Endothelial cell of umbilical vein (primary cell): ENCODE data around the gene DLG1. TPM values are rescaled to one million over a fixed set of nuclear protein-coding genes. Genes with fewer than 3 reads are reported as not detected.
A peak's percentile ranks its signal among the peaks of the same experiment; 100 is the strongest.

Experiments used
- BruUV-seq: library from RNA; stranded (reverse); fragments of 400-500 nt; replicated peaks from 2 replicates; lab custom pipeline; 2021; lab: Mats Ljungman, UMichigan
- CTCF ChIA-PET: fragments of 300-600, 350-600 bp; sonication (Branson Sonifier 250); formaldehyde crosslinking; loops from one replicate; lab custom pipeline; 2021; ENCODE audit warnings: antibody characterized with exemption, inconsistent platforms; lab: Charles Lee
- POLR2A ChIA-PET: fragments of 300-600, 350-600 bp; sonication (Branson Sonifier 250); formaldehyde crosslinking; loops from one replicate; lab custom pipeline; 2021; ENCODE audit warnings: antibody characterized with exemption, inconsistent platforms; lab: Charles Lee
- DNase-seq: peaks from one replicate; pipeline ENCODE4 v3.0.0-alpha.2; 2011; ENCODE audit warnings: low read depth, low spot score
- FAIRE-seq: peaks from 2 replicates; lab custom pipeline; 2011; peaks lifted over from hg19 to GRCh38; lab: Jason Lieb, UNC
- H2AFZ ChIP-seq: 2 replicates; pipeline ENCODE4 v1.6.0; 2012; ENCODE audit warnings: low read depth, low read length, control low read depth, inconsistent platforms
- H3K27ac ChIP-seq: 2 replicates; pipeline ENCODE4 v1.5.1; 2011; ENCODE audit warnings: low read depth, mild to moderate bottlenecking, control low read depth, low read length, moderate library complexity; ENCODE audit not compliant: insufficient read depth
- H3K27me3 ChIP-seq, 2 experiments: 2 replicates each; pipeline versions ENCODE4 v1.6.0 to v1.6.1; 2011; ENCODE audit warnings: low read length in 2 of 2, mixed read lengths in 1 of 2; ENCODE audit not compliant: control insufficient read depth in 2 of 2, insufficient read depth in 2 of 2
- H3K36me3 ChIP-seq, 2 experiments: 2 replicates in 1 of 2; 3 replicates in 1 of 2; pipeline ENCODE4 v1.5.1; 2011; ENCODE audit warnings: low read length in 2 of 2, mild to moderate bottlenecking in 1 of 2, moderate library complexity in 1 of 2; ENCODE audit not compliant: control insufficient read depth in 2 of 2, insufficient read depth in 2 of 2; ENCODE audit errors: extremely low read depth in 1 of 2
- H3K4me1 ChIP-seq: 3 replicates; pipeline ENCODE4 v1.5.1; 2011; ENCODE audit warnings: mild to moderate bottlenecking, low read length; ENCODE audit not compliant: control insufficient read depth, insufficient read depth; ENCODE audit errors: extremely low read depth
- H3K4me2 ChIP-seq: 2 replicates; pipeline ENCODE4 v1.6.1; 2011; ENCODE audit warnings: low read length, control low read depth, mixed read lengths; ENCODE audit not compliant: insufficient read depth
- H3K4me3 ChIP-seq, 3 experiments: fragments of 200-600 bp in 1 of 3; sonication (generic), shearing (Covaris generic) in 1 of 3; replicated peaks in 1 of 3; 2 replicates each; pipeline ENCODE4 v1.5.1; 2011 to 2016; ENCODE audit warnings: control low read depth in 3 of 3, low read length in 3 of 3, mild to moderate bottlenecking in 2 of 3, inconsistent platforms in 1 of 3, low read depth in 1 of 3, moderate library complexity in 1 of 3; ENCODE audit not compliant: insufficient read depth in 1 of 3
- H3K79me2 ChIP-seq: 2 replicates; pipeline ENCODE4 v1.6.0; 2012; ENCODE audit warnings: low read length, inconsistent platforms; ENCODE audit not compliant: control insufficient read depth, insufficient read depth
- H3K9ac ChIP-seq: replicated peaks from 2 replicates; pipeline ENCODE3; 2011; ENCODE audit warnings: low read length, control low read depth; ENCODE audit not compliant: insufficient read depth; ENCODE audit errors: extremely low read depth
- H3K9me1 ChIP-seq: replicated peaks from 3 replicates; pipeline ENCODE4 v1.6.0; 2011; ENCODE audit warnings: mild to moderate bottlenecking, low read length; ENCODE audit not compliant: control insufficient read depth, insufficient read depth; ENCODE audit errors: extremely low read depth
- H3K9me3 ChIP-seq: replicated peaks from 2 replicates; pipeline ENCODE4 v1.5.1; 2012; ENCODE audit warnings: low read length, inconsistent platforms; ENCODE audit not compliant: control insufficient read depth, insufficient read depth
- H4K20me1 ChIP-seq: replicated peaks from 2 replicates; pipeline ENCODE3; 2011; ENCODE audit warnings: mild to moderate bottlenecking, low read length; ENCODE audit not compliant: control insufficient read depth, insufficient read depth; ENCODE audit errors: extremely low read depth
- EZH2 ChIP-seq: IDR thresholded peaks from 2 replicates; pipeline ENCODE4 v1.6.1; 2012; ENCODE audit warnings: borderline replicate concordance, low read depth, mild to moderate bottlenecking, moderate library complexity, low read length, inconsistent platforms; ENCODE audit not compliant: severe bottlenecking
- FOS ChIP-seq: IDR thresholded peaks from 2 replicates; pipeline ENCODE4 v1.6.1; 2011; ENCODE audit warnings: mild to moderate bottlenecking, low read length, moderate library complexity, borderline replicate concordance; ENCODE audit not compliant: insufficient read depth
- GATA2 ChIP-seq: IDR thresholded peaks from 2 replicates; pipeline ENCODE4 v1.7.0; 2011; ENCODE audit warnings: low read depth, mild to moderate bottlenecking, moderate library complexity, mixed read lengths, low read length; ENCODE audit not compliant: insufficient read length, insufficient read depth
- JUN ChIP-seq: IDR thresholded peaks from 2 replicates; pipeline ENCODE4 v1.6.1; 2011; ENCODE audit warnings: borderline replicate concordance, low read depth; ENCODE audit not compliant: insufficient read length, insufficient read depth
- MYC ChIP-seq: IDR thresholded peaks from one replicate; pipeline ENCODE4 v1.6.1; 2011; ENCODE audit warnings: mild to moderate bottlenecking, low read depth, low read length
- POLR2A ChIP-seq: IDR thresholded peaks from 2 replicates; pipeline ENCODE4 v1.6.1; 2012; ENCODE audit warnings: low read depth, mild to moderate bottlenecking, control low read depth, low read length
- POLR2AphosphoS5 ChIP-seq: IDR thresholded peaks from 2 replicates; pipeline ENCODE4 v1.6.1; 2012; ENCODE audit warnings: low read depth, mild to moderate bottlenecking, control low read depth, low read length, moderate library complexity; ENCODE audit not compliant: insufficient read depth
- dilution Hi-C: fragments of 300-500 bp; cut with MboI; formaldehyde crosslinking; loops from one replicate; pipeline ENCODE4 v1.15.0; 2019; ENCODE audit warnings: low sequenced_read_pairs; ENCODE audit not compliant: extremely low pct_ligation_motif_present
- intact Hi-C: fragments of 100-400 bp; cut with micrococcal nuclease; formaldehyde crosslinking; loops from one replicate; pipeline ENCODE4 v1.10.0; 2022
- polyA plus RNA-seq, 4 experiments: library from polyadenylated mRNA; depleted of rRNA in 3 of 4; stranded (reverse) in 3 of 4; unstranded in 1 of 4; fragments of >200 nt; gene quantifications; 2 replicates each; pipeline versions ENCODE4 v1.2.1 to v1.2.3, GENCODE V29; 2011 to 2012; ENCODE audit warnings: missing spikeins in 1 of 4
- total RNA-seq: library from RNA; stranded (reverse); gene quantifications from 2 replicates; pipeline ENCODE4 v1.2.3, GENCODE V29; 2021
- TF ChIP-seq, protein P1 (sequence below): IDR thresholded peaks from 2 replicates; pipeline ENCODE4 v1.6.1; 2011; ENCODE audit not compliant: insufficient read depth, insufficient read length
- TF ChIP-seq, protein P2 (sequence below), 2 donors: IDR thresholded peaks; 1 replicate in 1 of 2; 2 replicates in 1 of 2; pipeline ENCODE4 v1.5.1; 2011; ENCODE audit warnings: low read length in 2 of 2, mild to moderate bottlenecking in 2 of 2, moderate library complexity in 2 of 2, control low read depth in 1 of 2, inconsistent platforms in 1 of 2, low read depth in 1 of 2; ENCODE audit not compliant: insufficient read depth in 1 of 2; ENCODE audit errors: extremely low read depth in 1 of 2

DLG1 gene
- total and polyA plus RNA-seq, 2 donors (not counting 3 experiments of a cell fraction or from before 2014, with no cell fraction given): 26.5 to 80.1 TPM

DNA sequence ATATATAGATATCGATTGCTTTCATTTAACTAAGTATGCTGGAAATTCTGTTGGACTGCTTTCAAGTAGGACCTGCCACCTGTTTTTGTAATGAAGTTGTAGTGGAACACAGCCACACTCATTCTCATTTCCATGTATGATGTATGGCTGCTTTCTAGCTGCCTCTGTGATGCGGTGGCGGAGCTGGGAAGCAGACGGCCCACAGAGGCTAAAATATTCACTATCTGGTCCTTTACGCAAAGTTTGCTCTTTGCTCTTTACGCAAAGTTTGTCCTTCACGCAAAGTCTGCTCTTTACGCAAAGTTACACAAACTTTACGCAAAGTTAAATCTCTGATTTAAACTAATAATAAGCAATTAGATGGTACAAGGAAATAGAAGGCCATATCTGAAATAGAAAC, 91.5 kb downstream of the DLG1 start:
- peaks cover 18% of the 10 kb centered on the region for H4K20me1 ChIP-seq
- BruUV-seq: no TSS peak

DNA sequence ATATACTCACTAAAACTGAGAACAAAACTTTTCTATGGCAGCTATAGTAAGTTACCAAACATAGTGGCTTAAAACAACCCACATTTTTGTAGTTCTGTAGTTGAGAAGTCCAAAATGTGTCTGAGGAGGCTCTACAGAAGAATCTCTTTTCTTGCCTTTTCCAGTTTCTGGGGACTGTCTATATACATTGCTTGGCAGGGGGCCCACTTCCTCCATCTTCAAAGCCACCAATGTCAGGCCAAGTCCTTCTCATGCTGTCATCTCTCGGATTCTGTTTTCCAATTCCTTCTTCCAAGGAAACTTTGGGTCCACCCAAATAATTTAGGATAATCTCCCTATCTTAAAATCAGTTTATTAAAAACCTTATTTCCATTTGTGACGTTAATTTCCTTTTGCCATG, 92.7 kb downstream of the DLG1 start:
- no peak for FAIRE-seq
- Histone ChIP-seq H3K9ac (no peak overlapping the region), H3K27ac (no peak overlapping the region), H3K9me1 (no peaks in the 10 kb centered on the region), H3K36me3 (no peaks in the 10 kb centered on the region), H3K9me3 (no peaks in the 10 kb centered on the region), H3K4me1 (peaks cover 11% of the 10 kb centered on the region), H3K4me3 (no peak overlapping the region), H3K27me3 (no peaks in the 10 kb centered on the region), H3K4me2 (no peak overlapping the region), H3K79me2 (peaks cover 86% of the 10 kb centered on the region), H4K20me1 (peaks cover 18% of the 10 kb centered on the region), H2AFZ (no peak overlapping the region)
- TF ChIP-seq, protein P1, sequence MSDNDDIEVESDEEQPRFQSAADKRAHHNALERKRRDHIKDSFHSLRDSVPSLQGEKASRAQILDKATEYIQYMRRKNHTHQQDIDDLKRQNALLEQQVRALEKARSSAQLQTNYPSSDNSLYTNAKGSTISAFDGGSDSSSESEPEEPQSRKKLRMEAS: no peak
- no peak for TF ChIP-seq POLR2AphosphoS5
- TF ChIP-seq, protein P2, sequence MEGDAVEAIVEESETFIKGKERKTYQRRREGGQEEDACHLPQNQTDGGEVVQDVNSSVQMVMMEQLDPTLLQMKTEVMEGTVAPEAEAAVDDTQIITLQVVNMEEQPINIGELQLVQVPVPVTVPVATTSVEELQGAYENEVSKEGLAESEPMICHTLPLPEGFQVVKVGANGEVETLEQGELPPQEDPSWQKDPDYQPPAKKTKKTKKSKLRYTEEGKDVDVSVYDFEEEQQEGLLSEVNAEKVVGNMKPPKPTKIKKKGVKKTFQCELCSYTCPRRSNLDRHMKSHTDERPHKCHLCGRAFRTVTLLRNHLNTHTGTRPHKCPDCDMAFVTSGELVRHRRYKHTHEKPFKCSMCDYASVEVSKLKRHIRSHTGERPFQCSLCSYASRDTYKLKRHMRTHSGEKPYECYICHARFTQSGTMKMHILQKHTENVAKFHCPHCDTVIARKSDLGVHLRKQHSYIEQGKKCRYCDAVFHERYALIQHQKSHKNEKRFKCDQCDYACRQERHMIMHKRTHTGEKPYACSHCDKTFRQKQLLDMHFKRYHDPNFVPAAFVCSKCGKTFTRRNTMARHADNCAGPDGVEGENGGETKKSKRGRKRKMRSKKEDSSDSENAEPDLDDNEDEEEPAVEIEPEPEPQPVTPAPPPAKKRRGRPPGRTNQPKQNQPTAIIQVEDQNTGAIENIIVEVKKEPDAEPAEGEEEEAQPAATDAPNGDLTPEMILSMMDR (IDR thresholded peaks at IDR 0.05; ENCODE audit: extremely low read depth in 1 of 2, insufficient read depth in 1 of 2, low read depth in 1 of 2, low read length in 2 of 2): no peak
- no peak for TF ChIP-seq POLR2A
- TF ChIP-seq EZH2: no peak
- no peak for TF ChIP-seq GATA2
- no peak for TF ChIP-seq JUN
- TF ChIP-seq FOS: no peak
- TF ChIP-seq MYC: no peak
- POLR2A ChIA-PET: no interaction called here
- CTCF ChIA-PET: interaction anchor here (1.8 kb wide), 1 partner anchor 19 kb away, joined by 19 read pairs; no protein-coding TSS in a partner anchor
- dilution Hi-C loops (no loop called here), intact Hi-C loops (no loop called here)
- BruUV-seq: no TSS peak
- peak; percentile 17 for DNase-seq

More for the DNA sequence above, 91.5 kb downstream of the DLG1 start:
- Histone ChIP-seq H3K4me2 (no peak overlapping the region), H3K36me3 (no peaks in the 10 kb centered on the region), H3K9me1 (no peaks in the 10 kb centered on the region), H3K27ac (no peak overlapping the region), H3K27me3 (no peaks in the 10 kb centered on the region), H3K9me3 (no peaks in the 10 kb centered on the region), H3K9ac (no peak overlapping the region), H3K79me2 (peaks cover 87% of the 10 kb centered on the region), H2AFZ (no peak overlapping the region), H3K4me1 (peaks cover 13% of the 10 kb centered on the region), H3K4me3 (no peak overlapping the region)
- dilution Hi-C loops (no loop called here), intact Hi-C loops (no loop called here)
- no peak for TF ChIP-seq MYC
- TF ChIP-seq, protein P1: no peak
- no peak for TF ChIP-seq EZH2
- TF ChIP-seq, protein P2 (IDR thresholded peaks at IDR 0.05; ENCODE audit: extremely low read depth in 1 of 2, insufficient read depth in 1 of 2, low read depth in 1 of 2, low read length in 2 of 2): no peak
- POLR2A ChIA-PET: no interaction called here
- CTCF ChIA-PET: no interaction called here
- DNase-seq (no peak), FAIRE-seq (no peak)
